WTC11 (cell line): Measurements from ENCODE around the gene DNMT3A. TPM values are rescaled to one million over a fixed set of nuclear protein-coding genes. Genes with fewer than 3 reads are reported as not detected.

Experiments
- ATAC-seq: fragments of 200-7000 bp; cut with Tn5 transposase; 2 replicates; pipeline ENCODE4 v1.10.0; 2021; ENCODE audit warnings: mild to moderate bottlenecking, moderate library complexity
- CTCF ChIA-PET: fragments of 300-600 bp; sonication (Branson Sonifier 250); formaldehyde crosslinking; loops from one replicate; lab custom pipeline; 2021; ENCODE audit warnings: antibody characterized with exemption; lab: Charles Lee
- POLR2A ChIA-PET: fragments of 350-600 bp; sonication (Branson Sonifier 250); formaldehyde crosslinking; loops from one replicate; lab custom pipeline; 2021; ENCODE audit warnings: antibody characterized with exemption; lab: Charles Lee
- DNase-seq: peaks from one replicate; pipeline ENCODE4 v3.0.0; 2021; ENCODE audit warnings: low spot score
- H3K27ac Mint-ChIP-seq: 2 replicates; pipeline ENCODE4 v1.8.0; 2021; ENCODE audit warnings: mixed read lengths
- H3K27me3 Mint-ChIP-seq: 2 replicates; pipeline ENCODE4 v1.8.0; 2021; ENCODE audit warnings: low read depth, mild to moderate bottlenecking, moderate library complexity, mixed read lengths
- H3K36me3 Mint-ChIP-seq: 2 replicates; pipeline ENCODE4 v1.8.0; 2021; ENCODE audit warnings: mixed read lengths
- H3K4me1 Mint-ChIP-seq: 2 replicates; pipeline ENCODE4 v1.8.0; 2022; ENCODE audit warnings: mixed read lengths
- H3K4me3 Mint-ChIP-seq: 2 replicates; pipeline ENCODE4 v1.8.0; 2021; ENCODE audit warnings: mild to moderate bottlenecking, moderate library complexity, mixed read lengths
- H3K9me3 Mint-ChIP-seq: 2 replicates; pipeline ENCODE4 v1.8.0; 2021; ENCODE audit warnings: mixed read lengths
- CTCF ChIP-seq: fragments of 200-600 bp; IDR thresholded peaks from 2 replicates; pipeline ENCODE4 v1.8.0; 2022; ENCODE audit warnings: antibody characterized with exemption
- EMX1 ChIP-seq: fragments of 250-450 bp; sonication (Bioruptor Pico); IDR thresholded peaks from 2 replicates; pipeline ENCODE4 v1.8.0; 2021; ENCODE audit warnings: mild to moderate bottlenecking
- FOXJ3 ChIP-seq: sonication (generic); formaldehyde crosslinking; IDR thresholded peaks from 2 replicates; pipeline ENCODE4 v1.9.0; 2021; ENCODE audit warnings: missing genetic modification reagents, mild to moderate bottlenecking, borderline replicate concordance
- HMGXB4 ChIP-seq: sonication (generic); formaldehyde crosslinking; IDR thresholded peaks from 2 replicates; pipeline ENCODE4 v1.8.1; 2023; ENCODE audit warnings: mild to moderate bottlenecking, moderate library complexity, missing genetic modification reagents
- IRF2 ChIP-seq: sonication (generic); formaldehyde crosslinking; IDR thresholded peaks from 2 replicates; pipeline ENCODE4 v1.8.0; 2022; ENCODE audit warnings: low read depth, missing genetic modification reagents, borderline replicate concordance
- KAT7 ChIP-seq: sonication (generic); formaldehyde crosslinking; IDR thresholded peaks from 2 replicates; pipeline ENCODE4 v1.8.1; 2023; ENCODE audit warnings: missing genetic modification reagents, mild to moderate bottlenecking, borderline replicate concordance
- MAX ChIP-seq: sonication (generic); formaldehyde crosslinking; IDR thresholded peaks from 2 replicates; pipeline ENCODE4 v1.8.0; 2022; ENCODE audit warnings: mild to moderate bottlenecking, missing genetic modification reagents
- PRDM15 ChIP-seq: sonication (generic); formaldehyde crosslinking; IDR thresholded peaks from 2 replicates; pipeline ENCODE4 v1.8.0; 2022; ENCODE audit warnings: missing genetic modification reagents
- RORB ChIP-seq: fragments of 250-450 bp; sonication (Bioruptor Pico); IDR thresholded peaks from 2 replicates; pipeline ENCODE4 v1.9.0; 2021; ENCODE audit warnings: mild to moderate bottlenecking
- STAT6 ChIP-seq: sonication (generic); formaldehyde crosslinking; conservative IDR thresholded peaks from 2 replicates; pipeline ENCODE4 v1.8.1; 2023; ENCODE audit warnings: mild to moderate bottlenecking, low read depth, missing genetic modification reagents, moderate library complexity
- TEAD4 ChIP-seq: sonication (generic); formaldehyde crosslinking; IDR thresholded peaks from 2 replicates; pipeline ENCODE4 v1.8.0; 2022; ENCODE audit warnings: mild to moderate bottlenecking, missing genetic modification reagents
- TP53 ChIP-seq: sonication (generic); formaldehyde crosslinking; IDR thresholded peaks from 2 replicates; pipeline ENCODE4 v1.8.1; 2023; ENCODE audit warnings: mild to moderate bottlenecking, missing genetic modification reagents
- ZMAT4 ChIP-seq: fragments of 250-450 bp; sonication (Bioruptor Pico); IDR thresholded peaks from 2 replicates; pipeline ENCODE4 v1.9.0; 2021; ENCODE audit warnings: mild to moderate bottlenecking
- ZNF219 ChIP-seq: sonication (generic); formaldehyde crosslinking; IDR thresholded peaks from 2 replicates; pipeline ENCODE4 v1.8.0; 2023; ENCODE audit warnings: missing genetic modification reagents, mild to moderate bottlenecking, borderline replicate concordance
- ZNF232 ChIP-seq: sonication (generic); formaldehyde crosslinking; IDR thresholded peaks from 2 replicates; pipeline ENCODE4 v1.8.0; 2022; ENCODE audit warnings: mild to moderate bottlenecking, missing genetic modification reagents
- ZNF671 ChIP-seq: fragments of 250-450 bp; sonication (Bioruptor Pico); IDR thresholded peaks from 2 replicates; pipeline ENCODE4 v1.8.0; 2021; ENCODE audit warnings: mild to moderate bottlenecking
- total RNA-seq: library from RNA; stranded (reverse); gene quantifications from 3 replicates; pipeline ENCODE4 v1.2.3, GENCODE V29; 2021

Gene DNMT3A
- total RNA-seq, 1 experiment from 2014 or later, result 154 TPM

- DNase-seq, result no peak
- Mint-ChIP-seq H3K36me3 (no peaks in the 10 kb centered on the region), H3K27ac (no peak overlapping the region), H3K4me1 (peaks cover 10% of the 10 kb centered on the region), H3K27me3 (peaks cover 64% of the 10 kb centered on the region), H3K4me3 (no peak overlapping the region), H3K9me3 (no peaks in the 10 kb centered on the region)
- POLR2A ChIA-PET, result no interaction called here
- ATAC-seq, result no peak
- TF ChIP-seq STAT6 (CRISPR knock-in tag) (no peak), KAT7 (CRISPR knock-in tag) (no peak), RORB (CRISPR knock-in tag) (no peak), FOXJ3 (no peak), TEAD4 (CRISPR knock-in tag) (no peak), ZMAT4 (CRISPR knock-in tag) (no peak), ZNF671 (CRISPR knock-in tag) (no peak), IRF2 (CRISPR knock-in tag) (no peak), ZNF219 (no peak)
- CTCF ChIA-PET, result interaction anchor here (1.2 to 2.8 kb wide), 5 partner anchors 9 to 87 kb away, joined by 3 to 75 read pairs (median 33); no protein-coding TSS in a partner anchor
Observed at GRCh38 chr2:25363733-25364132, 22.0 kb upstream of the DNMT3A start.

- CTCF ChIA-PET, result interaction anchor here (0.5 to 2.8 kb wide), 86 partner anchors 10 to 620 kb away, joined by 3 to 75 read pairs (median 4); partner anchors contain the start of genes ASXL2, DNMT3A and KIF3C
- Mint-ChIP-seq H3K9me3 (0 out of 2 replicates have a peak, but pooled peaks cover 7% of the 10 kb centered on the region), H3K4me1 (peaks cover 10% of the 10 kb centered on the region), H3K27ac (no peak overlapping the region), H3K4me3 (peak overlapping the region; percentile 56), H3K27me3 (peaks cover 69% of the 10 kb centered on the region), H3K36me3 (no peaks in the 10 kb centered on the region)
- TF ChIP-seq PRDM15 (CRISPR knock-in tag), result 0 out of 2 replicates have a peak, but pooled peaks have one; percentile 42
- no peak for TF ChIP-seq HMGXB4 (CRISPR knock-in tag)
- POLR2A ChIA-PET, result interaction anchor here (1.0 kb wide), 1 partner anchor 20 kb away, joined by 3 read pairs; no protein-coding TSS in a partner anchor
- DNase-seq, result no peak
- ATAC-seq, result no peak
Observed at GRCh38 chr2:25362434-25363145, 20.9 kb upstream of the DNMT3A start.

GRCh38 chr2:25362049-25362433, 20.3 kb upstream of the DNMT3A start:
- H3K27ac Mint-ChIP-seq, result no peak overlapping the region
- TF ChIP-seq MAX (CRISPR knock-in tag) (peak; percentile 40; the same call in 1 of the 2 replicates), EMX1 (CRISPR knock-in tag) (no peak), CTCF (peak; percentile 85), TP53 (no peak), ZNF232 (peak; percentile 61; the same call in 1 of the 2 replicates)

More at GRCh38 chr2:25362049-25362433, 20.3 kb upstream of the DNMT3A start:
- ATAC-seq (peak; percentile 97), DNase-seq (peak; percentile 98)
- 0 out of 2 replicates have a peak, but pooled peaks cover 7% of the 10 kb centered on the region for H3K9me3 Mint-ChIP-seq
- H3K36me3 Mint-ChIP-seq, result no peaks in the 10 kb centered on the region
- peak overlapping the region; percentile 56 for H3K4me3 Mint-ChIP-seq
- peaks cover 10% of the 10 kb centered on the region for H3K4me1 Mint-ChIP-seq
- CTCF ChIA-PET, result interaction anchor here (0.5 to 2.8 kb wide), 85 partner anchors 11 to 620 kb away, joined by 3 to 75 read pairs (median 4); partner anchors contain the start of genes ASXL2, DNMT3A and KIF3C
- POLR2A ChIA-PET, result interaction anchor here (1.0 kb wide), 1 partner anchor 19 kb away, joined by 3 read pairs; no protein-coding TSS in a partner anchor
- peaks cover 68% of the 10 kb centered on the region for H3K27me3 Mint-ChIP-seq
